ENCODE data around the gene MYH9. TPM values are rescaled to one million over a fixed set of nuclear protein-coding genes. Genes with fewer than 3 reads are reported as not detected.

Gene MYH9
- total and polyA plus RNA-seq, 7 experiments from 2014 or later: 95.5 to 900 (median 661) TPM

GRCh38 chr22:36322602-36322915 is 65.2 kb downstream of the MYH9 start:
- Mint-ChIP-seq H3K4me1 (peaks cover 11 to 26% (median 17%) of the 10 kb centered on the region in 7 donors), H3K4me3 (no peak overlapping the region), H3K27ac (peak overlapping the region in 5 of 9 donors; percentile 36 to 82 (median 74)), H3K27me3 (no peaks in the 10 kb centered on the region), H3K9me3 (no peaks in the 10 kb centered on the region), H3K36me3 (peaks cover 3 to 59% (median 40%) of the 10 kb centered on the region in 5 donors)
- Histone ChIP-seq H3K36me3 (ENCODE audit: control insufficient read depth in 2 of 3, insufficient read depth in 3 of 3, low read length in 3 of 3) (peaks cover 61 to 100% (median 74%) of the 10 kb centered on the region in 3 experiments), H3K4me3 (ENCODE audit: low read length) (no peak overlapping the region), H3K27ac (ENCODE audit: low read depth, low read length) (no peak overlapping the region), H3K9me3 (ENCODE audit: control insufficient read depth in 2 of 3, low read length in 3 of 3) (no peaks in the 10 kb centered on the region), H3K4me1 (ENCODE audit: control insufficient read depth in 2 of 2, insufficient read depth in 2 of 2, low read length in 2 of 2) (peaks cover 3% of the 10 kb centered on the region in 2 donors), H3K27me3 (ENCODE audit: control insufficient read depth in 2 of 2, insufficient read depth in 2 of 2, low read length in 2 of 2) (no peaks in the 10 kb centered on the region)
- no peak for ATAC-seq
- intact Hi-C loops (cut with micrococcal nuclease): no loop called here
- CTCF ChIA-PET: no interaction called here
- POLR2A ChIA-PET: interaction anchor here (0.5 to 1.8 kb wide), 5 partner anchors 10 to 93 kb away, joined by 3 to 10 read pairs (median 4); no protein-coding TSS in a partner anchor
- no peak for DNase-seq

DNA sequence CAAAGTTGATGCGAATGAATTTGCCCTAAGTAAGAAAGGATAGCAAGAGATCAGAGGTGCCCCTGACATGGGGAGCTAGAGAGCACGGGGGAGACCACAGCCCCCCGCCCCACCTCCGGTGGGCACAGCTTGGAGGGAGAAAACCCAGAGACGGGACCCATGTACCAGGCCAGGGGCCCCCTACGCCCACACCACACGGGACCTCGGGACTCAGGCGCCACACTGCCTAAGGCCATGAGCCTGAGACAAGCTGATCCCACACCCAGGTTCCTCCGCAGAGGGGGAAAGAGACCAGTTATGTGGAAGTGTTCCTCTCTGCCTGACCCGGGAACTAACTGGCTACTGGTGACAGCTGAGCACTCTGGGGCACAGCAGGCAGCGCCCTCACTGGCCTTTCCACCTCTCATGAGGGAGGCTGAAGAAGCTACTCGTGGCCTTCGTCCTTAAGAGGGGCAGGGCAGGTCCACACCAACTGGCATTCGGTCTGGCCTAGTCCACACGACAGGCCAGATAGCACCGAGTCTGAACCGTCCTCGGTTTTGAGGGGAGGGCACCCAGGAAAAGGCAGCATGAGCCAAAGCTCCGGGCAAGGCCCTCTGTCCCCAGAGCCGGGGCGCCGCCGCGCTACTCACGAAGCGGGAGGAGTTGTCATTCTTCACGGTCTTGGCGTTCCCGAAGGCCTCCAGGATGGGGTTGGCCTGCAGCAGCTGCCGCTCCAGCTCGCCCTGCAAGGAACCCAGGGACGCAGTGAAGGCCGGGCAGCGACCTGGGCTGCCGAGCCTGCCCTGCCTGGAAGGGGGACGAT is 65.8 kb downstream of the MYH9 start:
- intact Hi-C loops (cut with micrococcal nuclease): no loop called here
- peak overlapping the region; percentile 17 for H3K27ac ChIP-seq (ENCODE audit: low read depth, low read length)
- no peaks in the 10 kb centered on the region for H3K9me3 Mint-ChIP-seq
- H3K27ac Mint-ChIP-seq: peak overlapping the region in 5 of 9 donors; percentile 42 to 78 (median 72)
- peaks cover 7 to 60% (median 34%) of the 10 kb centered on the region in 5 donors for H3K36me3 Mint-ChIP-seq
- no peaks in the 10 kb centered on the region for H3K4me1 ChIP-seq (ENCODE audit: control insufficient read depth in 2 of 2, insufficient read depth in 2 of 2, low read length in 2 of 2)
- H3K4me3 Mint-ChIP-seq: no peak overlapping the region
- H3K4me3 ChIP-seq (ENCODE audit: low read length): no peak overlapping the region
- no peaks in the 10 kb centered on the region for H3K27me3 ChIP-seq (ENCODE audit: control insufficient read depth in 2 of 2, insufficient read depth in 2 of 2, low read length in 2 of 2)
- H3K4me1 Mint-ChIP-seq: peaks cover 7 to 21% (median 12%) of the 10 kb centered on the region in 7 donors
- ATAC-seq (no peak), DNase-seq (no peak)
- no peaks in the 10 kb centered on the region for H3K9me3 ChIP-seq (ENCODE audit: control insufficient read depth in 2 of 3, low read length in 3 of 3)
- ChIA-PET CTCF (interaction anchor here (0.7 to 1.5 kb wide), 4 partner anchors 15 to 148 kb away, joined by 3 to 4 read pairs (median 4); no protein-coding TSS in a partner anchor), POLR2A (interaction anchor here (0.5 to 1.8 kb wide), 8 partner anchors 10 to 185 kb away, joined by 3 to 10 read pairs (median 4); partner anchors contain the start of gene FOXRED2)
- no peaks in the 10 kb centered on the region for H3K27me3 Mint-ChIP-seq
- H3K36me3 ChIP-seq (ENCODE audit: control insufficient read depth in 2 of 3, insufficient read depth in 3 of 3, low read length in 3 of 3): peaks cover 62 to 100% (median 75%) of the 10 kb centered on the region in 3 experiments

- Histone ChIP-seq H3K27ac (ENCODE audit: low read depth, low read length) (no peak overlapping the region), H3K4me3 (ENCODE audit: low read length) (no peak overlapping the region), H3K36me3 (ENCODE audit: control insufficient read depth in 2 of 3, insufficient read depth in 3 of 3, low read length in 3 of 3) (peaks cover 64 to 98% (median 71%) of the 10 kb centered on the region in 3 experiments), H3K4me1 (ENCODE audit: control insufficient read depth in 2 of 2, insufficient read depth in 2 of 2, low read length in 2 of 2) (no peaks in the 10 kb centered on the region), H3K27me3 (ENCODE audit: control insufficient read depth in 2 of 2, insufficient read depth in 2 of 2, low read length in 2 of 2) (no peaks in the 10 kb centered on the region), H3K9me3 (ENCODE audit: control insufficient read depth in 2 of 3, low read length in 3 of 3) (no peaks in the 10 kb centered on the region)
- H3K9me3 Mint-ChIP-seq: no peaks in the 10 kb centered on the region
- H3K36me3 Mint-ChIP-seq: peaks cover 4 to 52% (median 31%) of the 10 kb centered on the region in 5 donors
- DNase-seq (no peak), ATAC-seq (no peak)
- ChIA-PET POLR2A (no interaction called here), CTCF (interaction anchor here (1.5 kb wide), 1 partner anchor 13 kb away, joined by 3 read pairs; no protein-coding TSS in a partner anchor)
- H3K27me3 Mint-ChIP-seq: no peaks in the 10 kb centered on the region
- no peak overlapping the region for H3K4me3 Mint-ChIP-seq
- peak overlapping the region in 5 of 9 donors; percentile 51 to 78 (median 72) for H3K27ac Mint-ChIP-seq
- peaks cover 0 to 14% (median 3%) of the 10 kb centered on the region in 7 donors for H3K4me1 Mint-ChIP-seq
- intact Hi-C loops (cut with micrococcal nuclease): no loop called here
Measured at GRCh38 chr22:36320553-36320952, 67.2 kb downstream of the MYH9 start.

DNA sequence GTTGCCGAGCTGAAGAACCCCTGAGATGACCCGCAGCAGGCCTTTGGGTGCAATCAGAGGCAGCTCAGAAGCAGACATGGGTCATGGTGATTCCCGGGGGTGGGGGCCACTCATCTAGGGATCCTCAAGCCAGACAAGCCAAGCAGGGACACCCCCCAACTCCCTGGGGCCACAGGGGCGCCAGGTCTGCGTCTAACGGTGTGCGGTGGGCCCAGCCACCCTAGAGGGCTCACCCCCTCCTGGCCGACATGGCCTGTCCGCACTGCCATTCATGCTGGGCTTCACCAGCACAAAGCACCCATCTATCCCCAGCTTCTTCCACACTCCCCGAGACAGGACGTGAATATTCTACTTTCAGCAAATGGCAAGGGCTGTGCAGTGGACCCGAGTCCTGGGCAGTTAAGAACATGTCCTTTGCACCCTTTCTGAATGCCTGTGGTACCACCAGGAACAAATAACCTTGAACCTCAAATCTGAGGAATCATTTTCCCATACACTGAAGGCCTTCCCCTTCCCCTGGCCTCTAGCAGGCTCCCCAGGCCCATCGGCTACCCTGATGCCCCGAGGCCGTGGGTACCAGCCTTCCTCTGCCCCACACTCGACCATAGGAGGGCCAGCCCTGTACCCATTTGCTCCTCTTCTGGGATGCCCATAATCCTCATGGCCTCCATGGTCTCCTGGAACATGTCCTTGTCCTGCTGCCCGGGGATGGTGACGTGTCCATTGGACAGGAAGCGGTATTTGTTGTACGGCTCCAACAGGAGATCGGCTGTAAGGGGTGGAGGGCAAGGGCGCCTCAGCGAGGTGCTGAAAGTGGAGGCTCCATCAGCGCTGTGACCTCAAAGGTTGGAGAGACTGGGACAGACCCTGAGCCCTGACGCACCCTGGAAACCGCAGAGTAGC is 67.9 kb downstream of the MYH9 start:
- no peaks in the 10 kb centered on the region for H3K9me3 Mint-ChIP-seq
- no peak overlapping the region for H3K4me3 ChIP-seq (ENCODE audit: low read length)
- no peaks in the 10 kb centered on the region for H3K27me3 ChIP-seq (ENCODE audit: control insufficient read depth in 2 of 2, insufficient read depth in 2 of 2, low read length in 2 of 2)
- no peaks in the 10 kb centered on the region for H3K4me1 ChIP-seq (ENCODE audit: control insufficient read depth in 2 of 2, insufficient read depth in 2 of 2, low read length in 2 of 2)
- ChIA-PET POLR2A (no interaction called here), CTCF (no interaction called here)
- peaks cover 8 to 55% (median 33%) of the 10 kb centered on the region in 5 donors for H3K36me3 Mint-ChIP-seq
- H3K27ac ChIP-seq (ENCODE audit: low read depth, low read length): no peak overlapping the region
- peak; percentile 21 for ATAC-seq
- H3K4me3 Mint-ChIP-seq: no peak overlapping the region
- no peaks in the 10 kb centered on the region for H3K9me3 ChIP-seq (ENCODE audit: control insufficient read depth in 2 of 3, low read length in 3 of 3)
- H3K36me3 ChIP-seq (ENCODE audit: control insufficient read depth in 2 of 3, insufficient read depth in 3 of 3, low read length in 3 of 3): peaks cover 63 to 98% (median 71%) of the 10 kb centered on the region in 3 experiments
- intact Hi-C loops (cut with micrococcal nuclease): no loop called here
- peak overlapping the region in 8 of 9 donors; percentile 36 to 78 (median 51) for H3K27ac Mint-ChIP-seq
- H3K4me1 Mint-ChIP-seq: peaks cover 0 to 12% (median 5%) of the 10 kb centered on the region in 7 donors
- H3K27me3 Mint-ChIP-seq: no peaks in the 10 kb centered on the region
- DNase-seq: no peak

DNA sequence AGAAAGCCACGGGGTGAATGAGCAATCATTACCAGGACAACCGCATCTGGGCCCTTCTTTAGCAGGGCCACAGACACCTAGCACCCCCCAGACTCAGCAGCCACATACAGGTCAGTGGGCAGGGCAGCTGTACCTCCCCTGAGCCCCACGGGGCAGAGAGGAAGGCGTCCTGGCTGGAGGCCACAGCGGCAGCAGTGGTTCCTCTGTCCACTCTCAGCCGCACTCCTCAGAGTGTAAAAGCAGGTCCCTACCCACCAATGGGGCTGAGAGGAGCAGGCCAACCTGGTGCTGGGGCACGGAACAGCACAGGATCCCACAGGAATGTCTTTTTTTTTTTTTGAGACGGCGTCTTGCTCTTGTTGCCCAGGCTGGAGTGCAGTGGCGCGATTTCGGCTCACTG is 69.3 kb downstream of the MYH9 start:
- ChIA-PET POLR2A (interaction anchor here (1.2 kb wide), 1 partner anchor 23 kb away, joined by 3 read pairs; no protein-coding TSS in a partner anchor), CTCF (interaction anchor here (1.3 to 1.5 kb wide), 2 partner anchors 17 to 61 kb away, joined by 3 to 7 read pairs; no protein-coding TSS in a partner anchor)
- intact Hi-C loops (cut with micrococcal nuclease): no loop called here
- DNase-seq (no peak), ATAC-seq (no peak)
- Mint-ChIP-seq H3K4me1 (peaks cover 0 to 12% (median 5%) of the 10 kb centered on the region in 7 donors), H3K27me3 (no peaks in the 10 kb centered on the region), H3K27ac (peak overlapping the region in 5 of 9 donors; percentile 5 to 80 (median 60)), H3K36me3 (peaks cover 13 to 59% (median 29%) of the 10 kb centered on the region in 5 donors), H3K9me3 (no peaks in the 10 kb centered on the region), H3K4me3 (no peak overlapping the region)
- no peaks in the 10 kb centered on the region for H3K4me1 ChIP-seq (ENCODE audit: control insufficient read depth in 2 of 2, insufficient read depth in 2 of 2, low read length in 2 of 2)
- H3K27ac ChIP-seq (ENCODE audit: low read depth, low read length): no peak overlapping the region
- H3K27me3 ChIP-seq (ENCODE audit: control insufficient read depth in 2 of 2, insufficient read depth in 2 of 2, low read length in 2 of 2): no peaks in the 10 kb centered on the region
- H3K4me3 ChIP-seq (ENCODE audit: low read length): no peak overlapping the region
- peaks cover 65 to 98% (median 73%) of the 10 kb centered on the region in 3 experiments for H3K36me3 ChIP-seq (ENCODE audit: control insufficient read depth in 2 of 3, insufficient read depth in 3 of 3, low read length in 3 of 3)
- no peaks in the 10 kb centered on the region for H3K9me3 ChIP-seq (ENCODE audit: control insufficient read depth in 2 of 3, low read length in 3 of 3)

DNA sequence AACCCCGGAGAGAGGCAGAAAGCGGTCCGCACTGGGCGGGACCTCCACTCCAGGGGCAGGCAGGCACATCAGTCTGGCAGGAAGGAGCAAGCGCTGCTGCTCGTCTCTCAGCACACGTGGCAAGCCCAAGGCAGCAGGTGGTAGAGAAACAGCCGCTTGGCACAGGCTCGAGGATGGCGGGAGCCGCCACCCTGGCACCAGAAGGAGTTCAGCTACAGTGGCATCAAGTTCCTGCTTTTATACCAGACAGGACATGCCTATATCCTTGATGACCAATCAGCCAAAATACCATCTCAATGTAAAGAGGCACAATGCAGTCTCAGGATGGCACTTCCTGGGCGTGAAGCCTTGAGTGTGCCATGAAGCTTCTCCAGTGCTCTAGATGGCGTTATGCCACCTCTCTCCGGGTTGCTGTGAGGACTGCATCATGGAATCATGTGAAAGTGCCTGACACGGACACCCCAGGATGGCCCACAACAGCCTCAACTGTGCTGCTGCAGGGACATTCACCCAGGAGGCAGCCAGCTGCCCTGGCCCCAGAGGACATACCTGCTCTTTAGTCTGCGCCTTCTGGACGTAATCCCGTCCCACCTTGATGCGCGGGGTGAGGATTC is 70.0 kb downstream of the MYH9 start:
- Histone ChIP-seq H3K9me3 (ENCODE audit: control insufficient read depth in 2 of 3, low read length in 3 of 3) (no peaks in the 10 kb centered on the region), H3K27ac (ENCODE audit: low read depth, low read length) (no peak overlapping the region), H3K4me3 (ENCODE audit: low read length) (no peak overlapping the region), H3K27me3 (ENCODE audit: control insufficient read depth in 2 of 2, insufficient read depth in 2 of 2, low read length in 2 of 2) (no peaks in the 10 kb centered on the region), H3K36me3 (ENCODE audit: control insufficient read depth in 2 of 3, insufficient read depth in 3 of 3, low read length in 3 of 3) (peaks cover 61 to 98% (median 75%) of the 10 kb centered on the region in 3 experiments), H3K4me1 (ENCODE audit: control insufficient read depth in 2 of 2, insufficient read depth in 2 of 2, low read length in 2 of 2) (no peaks in the 10 kb centered on the region)
- ChIA-PET CTCF (interaction anchor here (0.6 to 1.5 kb wide), 3 partner anchors 7 to 62 kb away, joined by 3 to 7 read pairs (median 3); no protein-coding TSS in a partner anchor), POLR2A (interaction anchor here (0.6 to 1.3 kb wide), 5 partner anchors 10 to 140 kb away, joined by 3 to 5 read pairs (median 3); no protein-coding TSS in a partner anchor)
- intact Hi-C loops (cut with micrococcal nuclease): no loop called here
- no peak for ATAC-seq
- H3K9me3 Mint-ChIP-seq: no peaks in the 10 kb centered on the region
- peaks cover 13 to 54% (median 23%) of the 10 kb centered on the region in 5 donors for H3K36me3 Mint-ChIP-seq
- H3K4me3 Mint-ChIP-seq: no peak overlapping the region
- no peak for DNase-seq
- peaks cover 0 to 12% (median 3%) of the 10 kb centered on the region in 7 donors for H3K4me1 Mint-ChIP-seq
- H3K27me3 Mint-ChIP-seq: no peaks in the 10 kb centered on the region
- H3K27ac Mint-ChIP-seq: peak overlapping the region in 7 of 9 donors; percentile 5 to 81 (median 60)
